GM04503 (cell line): Measurements from ENCODE around the gene ZAR1L.
"Not testable (repeated sequence)": the region's sequence is repeated elsewhere in the genome, so short reads cannot be mapped to it uniquely, and the experiment has no call there.

ENCODE experiments used
- DNase-seq: peaks from one replicate; pipeline ENCODE4 v3.0.0-alpha.2; 2012; ENCODE audit warnings: low read depth

Gene ZAR1L, protein sequence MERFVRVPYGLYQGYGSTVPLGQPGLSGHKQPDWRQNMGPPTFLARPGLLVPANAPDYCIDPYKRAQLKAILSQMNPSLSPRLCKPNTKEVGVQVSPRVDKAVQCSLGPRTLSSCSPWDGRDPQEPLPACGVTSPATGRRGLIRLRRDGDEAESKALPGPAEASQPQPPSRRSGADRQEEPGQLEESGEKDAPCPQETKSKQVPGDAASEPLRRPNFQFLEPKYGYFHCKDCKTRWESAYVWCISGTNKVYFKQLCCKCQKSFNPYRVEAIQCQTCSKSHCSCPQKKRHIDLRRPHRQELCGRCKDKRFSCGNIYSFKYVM

DNA sequence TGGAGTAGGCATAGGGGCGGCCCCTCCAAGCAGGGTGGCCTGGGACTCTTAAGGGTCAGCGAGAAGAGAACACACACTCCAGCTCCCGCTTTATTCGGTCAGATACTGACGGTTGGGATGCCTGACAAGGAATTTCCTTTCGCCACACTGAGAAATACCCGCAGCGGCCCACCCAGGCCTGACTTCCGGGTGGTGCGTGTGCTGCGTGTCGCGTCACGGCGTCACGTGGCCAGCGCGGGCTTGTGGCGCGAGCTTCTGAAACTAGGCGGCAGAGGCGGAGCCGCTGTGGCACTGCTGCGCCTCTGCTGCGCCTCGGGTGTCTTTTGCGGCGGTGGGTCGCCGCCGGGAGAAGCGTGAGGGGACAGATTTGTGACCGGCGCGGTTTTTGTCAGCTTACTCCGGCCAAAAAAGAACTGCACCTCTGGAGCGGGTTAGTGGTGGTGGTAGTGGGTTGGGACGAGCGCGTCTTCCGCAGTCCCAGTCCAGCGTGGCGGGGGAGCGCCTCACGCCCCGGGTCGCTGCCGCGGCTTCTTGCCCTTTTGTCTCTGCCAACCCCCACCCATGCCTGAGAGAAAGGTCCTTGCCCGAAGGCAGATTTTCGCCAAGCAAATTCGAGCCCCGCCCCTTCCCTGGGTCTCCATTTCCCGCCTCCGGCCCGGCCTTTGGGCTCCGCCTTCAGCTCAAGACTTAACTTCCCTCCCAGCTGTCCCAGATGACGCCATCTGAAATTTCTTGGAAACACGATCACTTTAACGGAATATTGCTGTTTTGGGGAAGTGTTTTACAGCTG lies at the start of gene ZAR1L, which contains the start of gene BRCA2:
ZAR1L (minus strand) TSS at position 126 of the 790 bp plus-strand sequence. CDS start 3,438 bp downstream, outside the sequence.
BRCA2 (plus strand) TSS at position 271 of the 790 bp plus-strand sequence. CDS start 953 bp downstream, outside the sequence.
- no peak for DNase-seq

DNA sequence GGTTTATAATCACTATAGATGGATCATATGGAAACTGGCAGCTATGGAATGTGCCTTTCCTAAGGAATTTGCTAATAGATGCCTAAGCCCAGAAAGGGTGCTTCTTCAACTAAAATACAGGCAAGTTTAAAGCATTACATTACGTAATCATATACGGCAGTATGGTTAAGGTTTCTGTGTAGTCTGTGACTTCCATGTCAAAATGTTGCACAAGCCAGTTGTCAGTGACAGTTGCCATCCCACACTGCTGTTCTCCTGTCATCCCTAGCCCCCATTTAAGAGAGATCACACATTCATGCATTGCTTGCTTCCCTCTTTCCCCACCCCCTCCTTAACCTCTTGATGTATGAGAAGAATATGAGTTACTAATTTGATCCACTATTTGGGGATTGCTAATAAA lies 47.4 kb upstream of the ZAR1L start:
- DNase-seq, result no peak

DNA sequence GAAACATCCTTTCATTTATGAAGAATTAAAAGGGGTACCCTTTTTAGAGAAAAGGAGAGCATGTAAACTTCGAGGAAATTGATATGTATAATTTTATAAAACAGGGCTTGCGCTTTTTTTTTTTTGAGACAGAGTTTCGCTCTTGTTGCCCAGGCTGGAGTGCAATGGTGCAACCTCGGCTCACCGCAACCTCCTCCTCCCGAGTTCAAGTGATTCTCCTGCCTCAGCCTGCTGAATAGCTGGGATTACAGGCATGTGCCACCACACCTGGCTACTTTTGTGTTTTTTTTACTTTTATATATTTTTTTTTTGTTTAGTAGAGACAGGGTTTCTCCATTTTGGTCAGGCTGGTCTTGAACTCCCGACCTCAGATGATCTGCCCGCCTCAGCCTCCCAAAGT lies 40.8 kb upstream of the ZAR1L start:
- not testable (repeated sequence) for DNase-seq

DNA sequence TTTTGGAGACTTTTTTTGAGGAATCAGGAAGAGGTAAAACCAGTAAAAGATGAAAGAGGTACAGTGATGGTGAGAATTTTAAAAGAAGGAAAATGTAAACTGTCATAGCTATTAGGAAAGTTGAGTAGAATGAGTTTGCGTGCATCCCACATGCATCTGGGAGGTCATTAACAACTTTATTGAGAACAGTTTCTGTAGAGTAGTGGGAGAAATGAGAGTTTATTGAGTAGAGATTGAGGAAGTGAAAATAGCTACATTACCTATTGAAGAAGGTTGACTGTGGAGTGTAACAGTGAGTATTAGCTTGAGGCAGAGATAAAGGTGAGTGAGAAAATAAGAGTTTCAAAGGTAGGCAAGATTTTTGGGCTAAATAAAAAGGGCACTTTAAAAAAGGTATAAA lies 38.9 kb upstream of the ZAR1L start:
- DNase-seq, result no peak

DNA sequence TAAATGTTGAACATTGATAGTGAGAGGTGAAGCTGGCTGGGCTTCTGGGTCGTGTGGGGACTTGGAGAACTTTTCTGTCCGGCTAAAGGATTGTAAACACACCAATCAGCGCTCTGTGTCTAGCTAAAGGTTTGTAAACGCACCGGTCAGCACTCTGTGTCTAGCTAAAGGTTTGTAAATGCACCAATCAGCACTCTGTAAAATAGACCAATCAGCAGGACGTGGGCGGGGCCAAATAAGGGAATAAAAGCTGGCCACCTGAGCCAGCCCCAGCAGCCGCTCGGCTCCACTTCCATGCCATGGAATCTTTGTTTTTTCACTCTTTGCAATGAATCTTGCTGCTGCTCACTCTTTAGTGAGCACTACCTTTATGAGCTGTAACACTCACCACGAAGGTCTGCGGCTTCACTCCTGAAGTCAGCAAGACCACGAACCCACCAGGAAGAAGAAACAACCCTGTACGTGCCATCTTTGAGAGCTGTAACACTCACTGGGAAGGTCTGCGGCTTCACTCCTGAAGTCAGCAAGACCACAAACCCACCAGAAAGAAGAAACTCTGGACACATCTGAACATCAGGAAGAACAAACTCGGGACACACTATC lies 35.8 kb upstream of the ZAR1L start:
- not testable (repeated sequence) for DNase-seq

DNA sequence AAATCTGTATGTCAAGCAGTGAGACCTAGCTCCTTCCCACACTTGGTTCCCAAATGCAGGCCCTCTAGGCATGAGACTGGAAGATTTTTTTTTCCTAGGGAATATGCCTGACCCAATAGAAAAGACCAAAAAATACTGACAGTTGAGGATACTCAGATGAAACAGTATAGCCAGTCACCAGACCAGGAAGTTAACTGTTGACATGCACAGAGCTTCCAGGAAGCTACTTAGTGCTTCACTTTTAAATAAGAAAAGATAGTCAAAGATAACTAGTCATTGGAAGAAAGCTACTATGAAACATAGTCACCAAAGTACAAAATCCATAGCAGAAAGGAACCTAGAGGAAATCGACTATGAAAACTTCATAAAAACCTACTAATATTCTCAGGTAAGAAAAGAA lies 32.5 kb upstream of the ZAR1L start:
- no peak for DNase-seq

DNA sequence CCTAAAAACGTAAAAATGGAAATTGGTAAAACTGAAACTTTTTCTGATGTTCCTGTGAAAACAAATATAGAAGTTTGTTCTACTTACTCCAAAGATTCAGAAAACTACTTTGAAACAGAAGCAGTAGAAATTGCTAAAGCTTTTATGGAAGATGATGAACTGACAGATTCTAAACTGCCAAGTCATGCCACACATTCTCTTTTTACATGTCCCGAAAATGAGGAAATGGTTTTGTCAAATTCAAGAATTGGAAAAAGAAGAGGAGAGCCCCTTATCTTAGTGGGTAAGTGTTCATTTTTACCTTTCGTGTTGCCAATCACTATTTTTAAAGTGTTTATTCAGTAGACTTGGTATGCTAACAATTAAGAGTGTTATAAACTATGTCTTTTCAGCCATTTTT lies 25.8 kb upstream of the ZAR1L start:
- DNase-seq, result no peak

DNA sequence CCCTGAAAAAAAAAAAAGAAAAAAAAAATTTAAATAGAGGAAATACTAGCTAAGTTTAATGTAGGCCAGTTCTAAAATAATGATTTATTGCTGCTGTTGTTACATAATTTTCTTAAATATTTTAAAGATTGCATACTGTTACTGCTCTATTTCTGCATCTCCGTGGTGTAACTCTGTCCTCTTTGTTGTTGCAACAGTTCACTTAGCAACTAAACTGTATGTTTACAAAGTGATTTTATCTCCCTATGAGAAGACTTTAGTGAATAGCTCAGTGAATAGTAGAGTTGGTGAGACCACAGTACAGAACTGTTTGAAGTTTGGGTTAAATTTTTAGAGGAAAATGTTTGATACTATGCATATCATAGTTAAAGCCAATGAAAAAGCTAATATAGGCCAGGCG lies 19.5 kb upstream of the ZAR1L start:
- no peak for DNase-seq

DNA sequence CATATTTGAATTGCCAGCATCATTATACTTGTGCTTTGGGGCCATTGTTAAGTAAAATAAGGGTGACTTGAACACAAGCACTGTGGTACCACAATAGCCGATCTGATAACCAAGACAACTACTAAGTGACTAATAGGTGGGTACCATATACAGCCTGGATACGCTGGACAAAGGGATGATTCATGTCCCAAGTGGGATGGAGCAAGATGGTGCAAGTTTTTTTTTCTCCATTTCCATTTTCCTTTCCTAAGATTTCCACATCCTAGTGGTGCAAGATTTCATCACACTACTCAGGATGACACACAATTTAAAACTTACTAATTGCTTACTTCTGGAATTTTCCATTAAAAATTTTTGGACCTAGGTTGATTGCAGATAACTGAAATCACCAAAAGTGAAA lies 15.3 kb upstream of the ZAR1L start:
- no peak for DNase-seq

DNA sequence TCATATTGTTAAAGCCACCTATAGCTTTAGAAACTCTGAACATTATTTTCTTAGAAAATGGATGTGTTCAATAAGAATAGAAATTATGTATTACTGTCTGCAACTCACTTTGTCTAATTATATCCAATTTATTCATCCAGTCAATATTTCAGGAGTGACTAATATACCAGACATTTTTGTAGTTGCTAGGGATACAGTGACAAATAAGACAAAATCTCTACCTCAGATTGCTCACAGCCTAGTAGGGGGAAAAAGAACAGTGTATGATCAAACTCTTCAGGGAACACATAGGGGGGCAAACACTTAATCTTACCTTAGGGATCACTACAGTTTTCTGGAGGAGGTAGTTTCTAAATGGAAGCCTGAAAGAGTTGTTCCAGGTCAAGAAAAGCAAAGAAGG lies 8.7 kb upstream of the ZAR1L start:
- no peak for DNase-seq

DNA sequence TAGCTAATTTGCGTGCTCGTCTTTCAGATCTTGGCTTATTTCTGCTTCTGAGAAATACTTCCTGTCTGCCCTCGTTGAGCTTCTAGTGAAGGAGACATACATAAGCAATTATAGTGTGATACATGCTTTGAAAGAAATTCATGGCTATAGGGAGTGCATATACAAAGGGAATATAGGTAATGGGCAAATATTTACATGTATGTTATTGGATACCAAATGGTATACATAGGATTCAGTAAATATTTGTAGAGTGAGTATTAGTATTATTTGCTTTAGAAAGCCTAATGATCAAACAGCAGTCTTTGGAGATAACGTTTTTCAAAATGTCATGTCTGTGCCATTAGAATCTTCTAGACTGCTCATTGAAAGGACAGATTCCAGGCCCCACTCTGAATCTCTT lies 5.4 kb upstream of the ZAR1L start:
- no peak for DNase-seq

DNA sequence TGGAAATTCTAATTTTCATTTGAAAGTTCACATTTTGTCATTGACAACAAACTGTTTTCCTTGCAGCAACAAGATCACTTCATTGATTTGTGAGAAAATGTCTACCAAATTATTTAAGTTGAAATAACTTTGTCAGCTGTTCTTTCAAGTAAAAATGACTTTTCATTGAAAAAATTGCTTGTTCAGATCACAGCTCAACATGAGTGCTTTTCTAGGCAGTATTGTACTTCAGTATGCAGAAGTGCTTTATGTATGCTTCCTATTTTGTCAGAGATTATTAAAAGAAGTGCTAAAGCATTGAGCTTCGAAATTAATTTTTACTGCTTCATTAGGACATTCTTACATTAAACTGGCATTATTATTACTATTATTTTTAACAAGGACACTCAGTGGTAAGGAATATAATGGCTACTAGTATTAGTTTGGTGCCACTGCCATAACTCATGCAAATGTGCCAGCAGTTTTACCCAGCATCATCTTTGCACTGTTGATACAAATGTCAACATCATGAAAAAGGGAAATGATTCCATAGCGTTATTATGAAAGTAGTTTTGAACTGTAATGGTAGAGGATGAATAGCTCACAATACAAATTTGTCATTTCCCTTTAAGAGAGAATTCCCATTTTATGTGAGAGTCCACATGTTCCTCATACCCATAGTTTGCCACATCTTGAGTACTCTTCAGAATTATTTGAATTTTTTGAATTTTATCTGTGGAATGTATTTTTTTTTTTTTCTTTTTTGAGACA lies 2.7 kb upstream of the ZAR1L start:
- no peak for DNase-seq

DNA sequence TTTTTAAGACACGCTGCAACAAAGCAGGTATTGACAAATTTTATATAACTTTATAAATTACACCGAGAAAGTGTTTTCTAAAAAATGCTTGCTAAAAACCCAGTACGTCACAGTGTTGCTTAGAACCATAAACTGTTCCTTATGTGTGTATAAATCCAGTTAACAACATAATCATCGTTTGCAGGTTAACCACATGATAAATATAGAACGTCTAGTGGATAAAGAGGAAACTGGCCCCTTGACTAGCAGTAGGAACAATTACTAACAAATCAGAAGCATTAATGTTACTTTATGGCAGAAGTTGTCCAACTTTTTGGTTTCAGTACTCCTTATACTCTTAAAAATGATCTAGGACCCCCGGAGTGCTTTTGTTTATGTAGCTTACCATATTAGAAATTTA lies 1.3 kb upstream of the ZAR1L start:
- DNase-seq, result no peak

DNA sequence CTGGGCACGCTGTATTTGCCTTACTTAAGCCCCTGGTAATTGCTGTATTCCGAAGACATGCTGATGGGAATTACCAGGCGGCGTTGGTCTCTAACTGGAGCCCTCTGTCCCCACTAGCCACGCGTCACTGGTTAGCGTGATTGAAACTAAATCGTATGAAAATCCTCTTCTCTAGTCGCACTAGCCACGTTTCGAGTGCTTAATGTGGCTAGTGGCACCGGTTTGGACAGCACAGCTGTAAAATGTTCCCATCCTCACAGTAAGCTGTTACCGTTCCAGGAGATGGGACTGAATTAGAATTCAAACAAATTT lies 821 bp upstream of the ZAR1L start:
- DNase-seq, result no peak

DNA sequence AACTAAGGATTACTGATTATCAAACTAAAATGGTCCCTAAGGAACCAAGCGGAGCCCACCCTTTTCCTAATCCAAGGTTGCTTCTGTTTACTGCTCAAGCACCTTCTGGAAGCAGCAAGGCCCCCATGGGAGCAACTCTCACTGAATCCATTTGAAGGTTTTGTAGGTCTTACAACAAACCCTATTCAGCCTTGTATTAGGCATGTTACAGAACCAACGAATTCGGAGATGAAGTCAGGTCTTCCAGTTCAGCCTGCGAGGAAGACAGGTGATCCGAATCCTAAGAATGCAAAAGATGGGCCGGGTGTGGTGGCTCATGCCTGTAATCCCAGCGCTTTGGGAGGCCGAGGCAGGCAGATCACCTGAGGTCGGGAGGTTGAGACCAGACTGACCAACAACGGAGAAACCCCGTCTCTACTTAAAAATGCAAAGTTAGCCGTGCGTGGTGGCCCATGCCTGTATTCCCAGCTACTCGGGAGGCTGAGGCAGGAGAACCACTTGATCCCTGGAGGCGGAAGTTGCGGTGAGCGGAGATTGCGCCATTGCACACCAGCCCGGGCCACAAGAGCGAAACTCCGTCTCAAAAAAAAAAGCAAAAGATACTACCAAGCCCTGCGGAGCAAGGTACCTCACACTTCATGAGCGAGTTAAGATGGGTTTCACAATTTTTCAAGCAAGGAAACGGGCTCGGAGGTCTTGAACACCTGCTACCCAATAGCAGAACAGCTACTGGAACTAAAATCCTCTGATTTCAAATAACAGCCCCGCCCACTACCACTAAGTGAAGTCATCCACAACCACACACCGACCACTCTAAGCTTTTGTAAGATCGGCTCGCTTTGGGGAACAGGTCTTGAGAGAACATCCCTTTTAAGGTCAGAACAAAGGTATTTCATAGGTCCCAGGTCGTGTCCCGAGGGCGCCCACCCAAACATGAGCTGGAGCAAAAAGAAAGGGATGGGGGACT lies 609 bp downstream of the ZAR1L start:
- DNase-seq, result no peak

DNA sequence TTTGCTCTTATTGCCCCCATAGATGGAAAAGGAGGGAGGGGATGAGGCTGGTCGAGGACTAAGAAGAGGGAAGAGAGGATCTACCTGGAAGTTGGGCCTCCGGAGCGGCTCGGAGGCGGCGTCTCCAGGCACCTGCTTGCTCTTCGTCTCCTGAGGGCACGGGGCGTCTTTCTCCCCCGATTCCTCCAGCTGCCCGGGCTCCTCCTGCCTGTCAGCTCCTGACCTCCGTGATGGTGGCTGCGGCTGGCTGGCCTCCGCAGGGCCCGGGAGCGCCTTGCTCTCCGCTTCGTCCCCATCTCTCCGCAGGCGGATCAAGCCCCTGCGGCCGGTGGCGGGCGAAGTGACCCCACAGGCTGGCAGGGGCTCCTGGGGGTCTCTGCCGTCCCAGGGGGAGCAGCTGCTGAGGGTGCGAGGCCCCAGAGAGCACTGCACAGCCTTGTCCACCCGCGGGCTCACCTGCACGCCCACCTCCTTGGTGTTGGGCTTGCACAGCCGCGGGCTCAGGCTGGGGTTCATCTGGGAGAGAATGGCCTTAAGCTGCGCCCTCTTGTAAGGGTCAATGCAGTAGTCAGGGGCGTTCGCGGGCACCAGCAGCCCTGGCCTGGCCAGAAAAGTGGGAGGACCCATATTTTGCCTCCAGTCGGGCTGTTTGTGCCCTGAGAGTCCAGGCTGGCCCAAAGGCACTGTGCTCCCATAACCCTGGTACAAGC lies 3.8 kb downstream of the ZAR1L start:
- no peak for DNase-seq

DNA sequence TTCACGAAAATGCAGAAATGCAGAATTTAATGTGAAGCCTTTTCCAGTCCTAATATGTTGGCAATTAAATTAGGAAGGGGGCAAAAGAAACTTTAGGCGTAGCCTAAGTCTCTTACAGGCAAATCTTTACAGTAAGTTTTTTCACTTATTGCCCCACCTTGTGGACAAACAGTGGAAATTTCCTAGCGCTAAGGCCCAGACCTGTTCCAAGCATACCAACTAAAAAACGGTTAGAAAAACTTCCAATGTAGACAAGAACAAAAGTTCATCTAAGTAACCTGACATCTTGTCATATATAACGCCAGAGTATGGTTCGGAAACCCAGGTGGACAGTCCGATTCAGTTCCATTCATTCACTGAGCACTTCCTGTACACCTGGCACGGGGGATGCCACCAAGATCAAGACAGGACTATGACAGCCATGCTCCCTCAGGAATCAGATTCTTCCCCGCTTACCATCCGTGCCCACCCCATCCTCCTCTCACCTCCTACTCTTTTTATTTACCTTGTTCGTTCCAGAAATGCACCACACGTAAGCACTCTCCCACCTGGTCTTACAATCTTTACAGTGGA lies 4.9 kb downstream of the ZAR1L start:
- no peak for DNase-seq

DNA sequence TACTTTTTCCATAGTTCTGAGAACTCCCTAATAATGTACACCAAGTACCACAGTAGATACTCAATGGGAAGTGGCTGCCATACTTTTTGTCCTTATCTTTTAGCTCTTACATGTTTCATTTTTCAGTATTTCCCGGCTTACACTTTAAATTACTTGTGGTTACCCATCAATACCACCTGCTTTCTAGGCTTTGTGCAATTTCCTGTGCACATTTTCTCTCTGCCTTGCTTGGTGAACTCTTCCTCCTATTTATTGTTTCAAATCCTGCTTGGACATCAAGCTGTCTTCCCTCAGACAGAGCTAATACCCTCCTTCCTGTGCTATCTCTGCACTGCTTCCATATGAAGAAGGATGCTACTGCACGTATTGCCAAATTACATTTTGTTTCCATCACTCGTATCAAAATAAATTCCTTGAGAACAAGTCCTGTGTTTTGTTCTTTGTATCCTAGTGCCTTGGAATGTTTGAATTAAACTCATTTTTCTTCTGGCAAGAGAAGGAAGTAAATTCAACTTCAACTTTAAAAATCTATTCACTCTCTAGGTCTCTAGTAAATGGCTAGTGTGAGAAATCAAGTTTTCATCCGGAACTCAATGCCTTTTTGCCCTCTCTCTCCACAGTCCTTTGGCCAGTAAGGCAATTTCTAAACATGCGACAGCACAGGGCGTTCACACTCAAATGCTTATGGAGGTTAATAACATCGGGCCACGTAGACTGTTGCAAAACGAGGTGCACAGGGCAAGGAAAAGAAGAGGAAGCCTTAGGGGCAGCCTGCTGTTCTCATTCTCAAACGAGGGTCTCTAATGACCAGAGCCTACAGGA lies 5.6 kb downstream of the ZAR1L start:
- DNase-seq, result no peak

DNA sequence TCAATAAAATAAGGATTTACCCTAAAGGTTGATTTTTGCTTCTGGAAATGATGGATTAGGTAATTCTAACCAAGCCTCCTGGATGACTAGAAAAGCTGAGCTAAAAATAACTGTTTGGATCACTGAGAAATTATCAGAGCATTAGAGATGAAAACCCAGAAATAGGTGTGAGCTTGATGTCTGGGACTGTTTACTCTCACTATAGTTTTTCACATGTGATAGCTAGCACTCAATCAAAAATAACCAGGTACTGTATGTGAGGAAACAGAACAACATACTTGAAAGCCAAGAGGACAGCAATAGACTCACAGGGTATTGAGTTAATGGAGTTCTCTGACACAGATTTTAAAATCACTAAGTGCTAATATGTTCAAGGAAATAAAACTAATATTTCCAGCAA lies 9.5 kb downstream of the ZAR1L start:
- no peak for DNase-seq
